H9 (cell line): ENCODE data around the gene TAOK2. TPM values are rescaled to one million over a fixed set of nuclear protein-coding genes. Genes with fewer than 3 reads are reported as not detected.
A peak's percentile ranks its signal among the peaks of the same experiment; 100 is the strongest.

ENCODE experiments used
- DNase-seq: peaks from one replicate; pipeline ENCODE4 v3.0.0-alpha.2; 2017
- H2AFZ ChIP-seq: one replicate; pipeline ENCODE4 v1.6.1; 2013; ENCODE audit warnings: mild to moderate bottlenecking, low read length, control low read depth, moderate library complexity
- H2AK5ac ChIP-seq: 2 replicates; pipeline ENCODE4 v1.6.1; 2013; ENCODE audit warnings: low read length, control low read depth, mixed read lengths; ENCODE audit not compliant: insufficient read length
- H2BK120ac ChIP-seq: one replicate; pipeline ENCODE4 v1.6.1; 2013; ENCODE audit warnings: low read depth, mild to moderate bottlenecking, low read length, control low read depth, inconsistent platforms; ENCODE audit not compliant: poor library complexity, severe bottlenecking
- H2BK12ac ChIP-seq: 2 replicates; pipeline ENCODE4 v1.6.1; 2013; ENCODE audit warnings: low read length, control low read depth, mixed read lengths, low read depth; ENCODE audit not compliant: insufficient read length
- H2BK15ac ChIP-seq: 2 replicates; pipeline ENCODE4 v1.6.1; 2013; ENCODE audit warnings: low read depth, low read length, control low read depth
- H2BK20ac ChIP-seq: one replicate; pipeline ENCODE4 v1.6.1; 2013; ENCODE audit warnings: low read depth, mild to moderate bottlenecking, low read length, control low read depth, inconsistent platforms; ENCODE audit not compliant: poor library complexity, severe bottlenecking
- H2BK5ac ChIP-seq: 2 replicates; pipeline ENCODE4 v1.6.1; 2013; ENCODE audit warnings: low read length, control low read depth, mixed read lengths; ENCODE audit not compliant: insufficient read length
- H3K14ac ChIP-seq: 2 replicates; pipeline ENCODE4 v1.6.1; 2013; ENCODE audit warnings: low read length, control low read depth; ENCODE audit not compliant: insufficient read depth
- H3K18ac ChIP-seq: 2 replicates; pipeline ENCODE4 v1.6.1; 2013; ENCODE audit warnings: low read depth, mild to moderate bottlenecking, mixed read lengths, low read length, control low read depth; ENCODE audit not compliant: insufficient read length
- H3K23ac ChIP-seq: 2 replicates; pipeline ENCODE4 v1.6.1; 2013; ENCODE audit warnings: low read length, control low read depth, mixed read lengths, low read depth; ENCODE audit not compliant: insufficient read length
- H3K23me2 ChIP-seq: 2 replicates; pipeline ENCODE4 v1.6.1; 2013; ENCODE audit warnings: low read depth, mild to moderate bottlenecking, mixed read lengths, low read length, control low read depth; ENCODE audit not compliant: insufficient read length, poor library complexity, severe bottlenecking
- H3K27ac ChIP-seq: 2 replicates; pipeline ENCODE4 v1.5.1; 2013; ENCODE audit warnings: low read length, control low read depth, mixed read lengths, low read depth; ENCODE audit not compliant: insufficient read length
- H3K27me3 ChIP-seq: 2 replicates; pipeline ENCODE4 v1.6.1; 2013; ENCODE audit warnings: low read length, control low read depth, inconsistent platforms; ENCODE audit not compliant: insufficient read depth
- H3K4ac ChIP-seq: 2 replicates; pipeline ENCODE4 v1.6.1; 2013; ENCODE audit warnings: low read depth, mild to moderate bottlenecking, control low read depth, inconsistent platforms, low read length, moderate library complexity
- H3K4me1 ChIP-seq: 2 replicates; pipeline ENCODE4 v1.6.1; 2013; ENCODE audit warnings: low read length, control low read depth, inconsistent platforms; ENCODE audit not compliant: insufficient read depth
- H3K4me2 ChIP-seq: 2 replicates; pipeline ENCODE4 v1.6.1; 2013; ENCODE audit warnings: low read length, control low read depth, mixed read lengths; ENCODE audit not compliant: insufficient read length, insufficient read depth
- H3K56ac ChIP-seq: 2 replicates; pipeline ENCODE4 v1.6.1; 2013; ENCODE audit warnings: low read depth, mild to moderate bottlenecking, mixed read lengths, low read length, control low read depth; ENCODE audit not compliant: insufficient read length
- H3K79me1 ChIP-seq: 2 replicates; pipeline ENCODE4 v1.6.1; 2013; ENCODE audit warnings: low read depth, mild to moderate bottlenecking, moderate library complexity, low read length, control low read depth, inconsistent platforms; ENCODE audit not compliant: insufficient read depth, poor library complexity, severe bottlenecking
- H3K79me2 ChIP-seq: 2 replicates; pipeline ENCODE4 v1.6.1; 2013; ENCODE audit warnings: low read length, control low read depth, inconsistent platforms; ENCODE audit not compliant: insufficient read depth
- H3K9ac ChIP-seq: 2 replicates; pipeline ENCODE4 v1.6.1; 2013; ENCODE audit warnings: low read length, control low read depth, mixed read lengths; ENCODE audit not compliant: insufficient read length; ENCODE audit errors: extremely low read depth
- H3K9me3 ChIP-seq: one replicate; pipeline ENCODE4 v1.6.1; 2013; ENCODE audit warnings: low read depth, low read length, inconsistent platforms; ENCODE audit not compliant: control insufficient read depth
- H3T11ph ChIP-seq: one replicate; pipeline ENCODE4 v1.6.1; 2013; ENCODE audit warnings: mild to moderate bottlenecking, low read length, control low read depth, inconsistent platforms
- H4K20me1 ChIP-seq: one replicate; pipeline ENCODE4 v1.6.1; 2013; ENCODE audit not compliant: control insufficient read depth, insufficient read length, insufficient read depth
- H4K5ac ChIP-seq: 2 replicates; pipeline ENCODE4 v1.6.1; 2013; ENCODE audit warnings: low read depth, mild to moderate bottlenecking, mixed read lengths, low read length, control low read depth; ENCODE audit not compliant: insufficient read length
- H4K8ac ChIP-seq: replicated peaks from 2 replicates; pipeline ENCODE4 v1.6.1; 2013; ENCODE audit warnings: low read length, control low read depth, mixed read lengths, low read depth; ENCODE audit not compliant: insufficient read length
- H4K91ac ChIP-seq: 2 replicates; pipeline ENCODE4 v1.6.1; 2013; ENCODE audit warnings: low read depth, mild to moderate bottlenecking, moderate library complexity, mixed read lengths, low read length, control low read depth; ENCODE audit not compliant: insufficient read length
- H3K27ac Mint-ChIP-seq, 3 experiments: 2 replicates in 2 of 3; 3 replicates in 1 of 3; pipeline ENCODE4 v1.8.0; 2020 to 2021; ENCODE audit warnings: mixed read lengths in 3 of 3, mild to moderate bottlenecking in 1 of 3, moderate library complexity in 1 of 3
- H3K27me3 Mint-ChIP-seq: 2 replicates; pipeline ENCODE4 v1.8.0; 2021; ENCODE audit warnings: low read depth, mild to moderate bottlenecking, moderate library complexity, mixed read lengths
- H3K36me3 Mint-ChIP-seq, 3 experiments: 2 replicates in 2 of 3; 3 replicates in 1 of 3; pipeline ENCODE4 v1.8.0; 2020 to 2021; ENCODE audit warnings: low read depth in 3 of 3, mixed read lengths in 3 of 3; ENCODE audit not compliant: insufficient read depth in 1 of 3
- H3K4me1 Mint-ChIP-seq, 2 experiments: 2 replicates each; pipeline ENCODE4 v1.8.0; 2020; ENCODE audit warnings: mixed read lengths in 2 of 2
- H3K4me3 Mint-ChIP-seq, 2 experiments: 2 replicates in 1 of 2; 3 replicates in 1 of 2; pipeline ENCODE4 v1.8.0; 2020 to 2021; ENCODE audit warnings: mild to moderate bottlenecking in 2 of 2, mixed read lengths in 2 of 2, moderate library complexity in 1 of 2
- H3K9me3 Mint-ChIP-seq, 2 experiments: 2 replicates in 1 of 2; 3 replicates in 1 of 2; pipeline ENCODE4 v1.8.0; 2020; ENCODE audit warnings: mild to moderate bottlenecking in 2 of 2, mixed read lengths in 2 of 2, moderate library complexity in 1 of 2
- WGBS: extraction: QIAGEN DNeasy Blood & Tissue Kit; methylation state at CpG from one replicate; pipeline ENCODE4 v1.1.7; 2013; ENCODE audit warnings: missing lambda C conversion rate, low lambda C conversion rate, mixed read lengths; ENCODE audit not compliant: insufficient read length; ENCODE audit errors: extremely low coverage; 5-methylcytosine and 5-hydroxymethylcytosine counted together
- long read RNA-seq: library from polyadenylated mRNA; unstranded; transcript quantifications from one replicate; pipeline ENCODE4 v2.0.0, GENCODE V29; 2020
- total RNA-seq: library from RNA; stranded (reverse); gene quantifications from 2 replicates; pipeline ENCODE4 v1.2.1, GENCODE V29; 2021
- TF ChIP-seq, protein P1 (sequence below): fragments of 200-600 bp; sonication (generic); conservative IDR thresholded peaks from 3 replicates; pipeline ENCODE4 v1.8.0; 2021; ENCODE audit warnings: antibody characterized with exemption, mild to moderate bottlenecking

TAOK2 gene
- 43.1 and 43.9 TPM in 2 replicates for total RNA-seq
- long read RNA-seq, full-length matches to known transcripts = 5 of 22 reads
- long read RNA-seq, partial matches to known transcripts = 8 of 22 reads
- long read RNA-seq, other reads (novel, unspliced or antisense) = 9 of 22 reads

DNA sequence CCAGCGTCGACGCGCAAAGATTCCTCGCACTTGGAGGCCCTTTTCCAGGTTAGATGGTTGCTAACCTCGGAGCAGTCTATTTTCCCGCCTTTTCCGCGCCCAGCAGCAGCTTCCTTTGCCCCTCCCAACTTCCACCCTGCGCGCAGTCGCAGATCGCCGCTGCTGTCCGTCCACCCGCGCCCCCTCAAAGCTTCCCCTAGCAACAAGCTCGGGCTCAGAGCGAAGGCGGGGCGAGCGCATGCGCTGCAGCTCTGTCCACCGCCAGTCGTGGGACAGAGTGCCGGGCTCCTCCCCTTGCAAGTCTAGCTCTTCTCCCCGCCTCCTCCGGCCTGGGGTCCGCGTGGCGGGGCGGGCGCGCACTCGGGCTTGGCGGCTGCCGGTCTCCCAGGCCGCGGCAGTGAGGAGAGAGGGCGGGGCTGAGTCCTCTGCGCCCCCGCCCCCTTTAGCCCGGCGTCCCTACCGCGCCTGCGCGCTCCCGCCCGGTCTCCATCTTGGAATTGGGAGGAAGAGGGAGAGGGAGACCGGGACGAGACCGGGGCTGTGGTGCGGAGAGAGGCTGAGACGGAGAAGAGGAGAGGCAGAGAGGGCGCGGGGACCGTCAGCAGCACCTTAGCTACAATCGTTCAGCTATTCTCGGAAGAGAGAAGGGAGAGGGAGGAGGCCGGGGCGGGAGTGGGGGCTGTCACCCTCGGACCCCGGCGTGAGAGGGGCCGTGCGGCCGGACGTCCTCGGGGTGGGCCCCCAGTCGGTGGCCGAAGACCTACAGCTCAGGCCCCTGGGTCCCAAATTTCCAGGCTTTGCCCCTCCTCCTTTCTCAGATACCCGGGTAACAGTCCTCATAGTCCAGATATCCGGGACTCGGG lies at the start of gene TAOK2:
TSS of gene TAOK2 (plus strand) at position 485 of the 863 bp plus-strand sequence. CDS start 3,905 bp downstream, outside the sequence.
- Histone ChIP-seq H2BK15ac (no peak within 1 kb of the TSS), H3K79me2 (peaks cover 5% of the 10 kb centered on the region; the same call in 1 of the 2 replicates), H3K23ac (no peak within 1 kb of the TSS), H4K5ac (no peak within 1 kb of the TSS), H3K9me3 (peaks cover 7% of the 10 kb centered on the region), H2BK20ac (no peak within 1 kb of the TSS), H4K8ac (no peak within 1 kb of the TSS), H2AK5ac (no peak within 1 kb of the TSS), H3T11ph (no peak within 1 kb of the TSS), H2BK5ac (no peak within 1 kb of the TSS), H3K14ac (no peak within 1 kb of the TSS; the same call in 1 of the 2 replicates), H3K4me1 (peaks cover 3% of the 10 kb centered on the region; the same call in 1 of the 2 replicates), H3K56ac (no peak within 1 kb of the TSS), H3K18ac (peak within 1 kb of the TSS; percentile 75), H3K9ac (peak within 1 kb of the TSS; percentile 74), H3K4ac (no peak within 1 kb of the TSS), H3K79me1 (peaks cover 7% of the 10 kb centered on the region), H3K4me2 (peak within 1 kb of the TSS; percentile 84), H4K91ac (no peak within 1 kb of the TSS), H2BK12ac (no peak within 1 kb of the TSS), H3K23me2 (peaks cover 14% of the 10 kb centered on the region), H2AFZ (no peak within 1 kb of the TSS), H2BK120ac (no peak within 1 kb of the TSS), H4K20me1 (no peaks in the 10 kb centered on the region), H3K27ac (no peak within 1 kb of the TSS), H3K27me3 (peaks cover 3% of the 10 kb centered on the region; the same call in 1 of the 2 replicates)
- peaks cover 36 to 47% (median 43%) of the 10 kb centered on the region in 3 experiments for H3K36me3 Mint-ChIP-seq
- H3K9me3 Mint-ChIP-seq = peaks cover 14 to 16% of the 10 kb centered on the region in 2 experiments
- peak within 1 kb of the TSS; percentile 86 to 96 (median 89); a peak in 5 of 7 replicates for H3K27ac Mint-ChIP-seq
- WGBS = no CpG with 5 or more reads among the region's 75 CpGs
- peak within 1 kb of the TSS; percentile 95 to 96 for H3K4me3 Mint-ChIP-seq
- TF ChIP-seq, protein P1, sequence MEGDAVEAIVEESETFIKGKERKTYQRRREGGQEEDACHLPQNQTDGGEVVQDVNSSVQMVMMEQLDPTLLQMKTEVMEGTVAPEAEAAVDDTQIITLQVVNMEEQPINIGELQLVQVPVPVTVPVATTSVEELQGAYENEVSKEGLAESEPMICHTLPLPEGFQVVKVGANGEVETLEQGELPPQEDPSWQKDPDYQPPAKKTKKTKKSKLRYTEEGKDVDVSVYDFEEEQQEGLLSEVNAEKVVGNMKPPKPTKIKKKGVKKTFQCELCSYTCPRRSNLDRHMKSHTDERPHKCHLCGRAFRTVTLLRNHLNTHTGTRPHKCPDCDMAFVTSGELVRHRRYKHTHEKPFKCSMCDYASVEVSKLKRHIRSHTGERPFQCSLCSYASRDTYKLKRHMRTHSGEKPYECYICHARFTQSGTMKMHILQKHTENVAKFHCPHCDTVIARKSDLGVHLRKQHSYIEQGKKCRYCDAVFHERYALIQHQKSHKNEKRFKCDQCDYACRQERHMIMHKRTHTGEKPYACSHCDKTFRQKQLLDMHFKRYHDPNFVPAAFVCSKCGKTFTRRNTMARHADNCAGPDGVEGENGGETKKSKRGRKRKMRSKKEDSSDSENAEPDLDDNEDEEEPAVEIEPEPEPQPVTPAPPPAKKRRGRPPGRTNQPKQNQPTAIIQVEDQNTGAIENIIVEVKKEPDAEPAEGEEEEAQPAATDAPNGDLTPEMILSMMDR = no peak
- peaks cover 29% of the 10 kb centered on the region in 2 experiments for H3K4me1 Mint-ChIP-seq
- peak; percentile 100 for DNase-seq
- peaks cover 16% of the 10 kb centered on the region for H3K27me3 Mint-ChIP-seq
